Measurements from ENCODE around the gene FARS2. TPM values are rescaled to one million over a fixed set of nuclear protein-coding genes. Genes with fewer than 3 reads are reported as not detected.

The FARS2 gene
- total RNA-seq, 1 experiment from 2014 or later, result 15.0 TPM

DNA sequence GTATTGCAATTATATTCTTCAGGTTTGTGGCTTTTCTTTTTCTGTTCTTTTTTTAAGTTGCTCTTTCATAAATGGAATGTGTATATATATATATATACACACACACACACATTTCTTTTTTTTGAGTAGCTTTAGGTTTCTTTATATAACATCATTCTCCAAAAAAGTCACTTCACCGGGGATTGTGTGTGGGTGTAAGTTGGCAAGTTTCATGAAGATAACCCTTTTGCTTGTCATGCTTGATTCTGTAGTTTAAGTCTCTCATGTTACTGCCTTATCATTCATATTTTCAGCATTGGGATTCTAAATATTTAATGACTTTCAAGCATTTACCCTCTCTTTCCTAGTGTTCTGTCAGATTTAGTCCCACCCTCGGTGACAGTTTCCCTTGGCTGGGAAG is 181.0 kb downstream of the FARS2 start:
- Mint-ChIP-seq H3K4me3 (no peak overlapping the region), H3K36me3 (peaks cover 5% of the 10 kb centered on the region; the same call in 1 of the 2 replicates), H3K9me3 (0 out of 2 replicates have a peak, but pooled peaks cover 4% of the 10 kb centered on the region), H3K27ac (no peak overlapping the region), H3K27me3 (ENCODE audit: low read depth) (no peaks in the 10 kb centered on the region), H3K4me1 (peaks cover 45% of the 10 kb centered on the region)
- no peak for ATAC-seq
- TF ChIP-seq GTF2I (CRISPR knock-in tag; conservative IDR thresholded peaks at IDR 0.05), result no peak
- TF ChIP-seq ATF1 (CRISPR knock-in tag; IDR thresholded peaks at IDR 0.05), result no peak
- no peak for TF ChIP-seq NFE2L1 (CRISPR knock-in tag; IDR thresholded peaks at IDR 0.05)
- TF ChIP-seq, protein P1, sequence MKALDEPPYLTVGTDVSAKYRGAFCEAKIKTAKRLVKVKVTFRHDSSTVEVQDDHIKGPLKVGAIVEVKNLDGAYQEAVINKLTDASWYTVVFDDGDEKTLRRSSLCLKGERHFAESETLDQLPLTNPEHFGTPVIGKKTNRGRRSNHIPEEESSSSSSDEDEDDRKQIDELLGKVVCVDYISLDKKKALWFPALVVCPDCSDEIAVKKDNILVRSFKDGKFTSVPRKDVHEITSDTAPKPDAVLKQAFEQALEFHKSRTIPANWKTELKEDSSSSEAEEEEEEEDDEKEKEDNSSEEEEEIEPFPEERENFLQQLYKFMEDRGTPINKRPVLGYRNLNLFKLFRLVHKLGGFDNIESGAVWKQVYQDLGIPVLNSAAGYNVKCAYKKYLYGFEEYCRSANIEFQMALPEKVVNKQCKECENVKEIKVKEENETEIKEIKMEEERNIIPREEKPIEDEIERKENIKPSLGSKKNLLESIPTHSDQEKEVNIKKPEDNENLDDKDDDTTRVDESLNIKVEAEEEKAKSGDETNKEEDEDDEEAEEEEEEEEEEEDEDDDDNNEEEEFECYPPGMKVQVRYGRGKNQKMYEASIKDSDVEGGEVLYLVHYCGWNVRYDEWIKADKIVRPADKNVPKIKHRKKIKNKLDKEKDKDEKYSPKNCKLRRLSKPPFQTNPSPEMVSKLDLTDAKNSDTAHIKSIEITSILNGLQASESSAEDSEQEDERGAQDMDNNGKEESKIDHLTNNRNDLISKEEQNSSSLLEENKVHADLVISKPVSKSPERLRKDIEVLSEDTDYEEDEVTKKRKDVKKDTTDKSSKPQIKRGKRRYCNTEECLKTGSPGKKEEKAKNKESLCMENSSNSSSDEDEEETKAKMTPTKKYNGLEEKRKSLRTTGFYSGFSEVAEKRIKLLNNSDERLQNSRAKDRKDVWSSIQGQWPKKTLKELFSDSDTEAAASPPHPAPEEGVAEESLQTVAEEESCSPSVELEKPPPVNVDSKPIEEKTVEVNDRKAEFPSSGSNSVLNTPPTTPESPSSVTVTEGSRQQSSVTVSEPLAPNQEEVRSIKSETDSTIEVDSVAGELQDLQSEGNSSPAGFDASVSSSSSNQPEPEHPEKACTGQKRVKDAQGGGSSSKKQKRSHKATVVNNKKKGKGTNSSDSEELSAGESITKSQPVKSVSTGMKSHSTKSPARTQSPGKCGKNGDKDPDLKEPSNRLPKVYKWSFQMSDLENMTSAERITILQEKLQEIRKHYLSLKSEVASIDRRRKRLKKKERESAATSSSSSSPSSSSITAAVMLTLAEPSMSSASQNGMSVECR (CRISPR knock-in tag; IDR thresholded peaks at IDR 0.05; ENCODE audit: borderline replicate concordance), result no peak
- TF ChIP-seq, protein P2, sequence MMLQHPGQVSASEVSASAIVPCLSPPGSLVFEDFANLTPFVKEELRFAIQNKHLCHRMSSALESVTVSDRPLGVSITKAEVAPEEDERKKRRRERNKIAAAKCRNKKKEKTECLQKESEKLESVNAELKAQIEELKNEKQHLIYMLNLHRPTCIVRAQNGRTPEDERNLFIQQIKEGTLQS (CRISPR knock-in tag; conservative IDR thresholded peaks at IDR 0.05), result no peak
- TF ChIP-seq ZNF219 (CRISPR knock-in tag; IDR thresholded peaks at IDR 0.05; ENCODE audit: borderline replicate concordance), result no peak
- no peak for DNase-seq (ENCODE audit: low spot score)
- CTCF ChIA-PET, result no interaction called here
- POLR2A ChIA-PET, result no interaction called here

DNA sequence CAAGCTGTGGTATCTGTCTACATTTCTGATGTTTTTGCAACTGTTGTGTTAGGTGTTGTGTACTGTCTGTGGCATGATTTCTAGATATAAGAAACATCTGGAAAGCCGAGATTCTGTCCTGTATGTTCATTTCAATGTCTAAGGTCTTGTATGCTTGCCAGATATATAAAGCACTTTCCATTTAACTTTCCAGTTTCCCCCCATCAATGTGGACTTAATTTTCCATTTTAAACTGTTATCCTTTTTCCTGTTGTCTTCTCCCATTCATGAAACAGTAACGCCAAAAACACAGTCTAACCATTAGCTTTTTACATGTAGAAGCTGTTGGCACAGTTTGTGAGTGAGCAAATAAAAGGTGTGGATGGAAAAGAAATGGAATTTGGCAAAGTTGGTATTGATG is 181.6 kb downstream of the FARS2 start:
- ChIA-PET POLR2A (no interaction called here), CTCF (interaction anchor here (1.0 kb wide), 1 partner anchor 28 kb away, joined by 4 read pairs; no protein-coding TSS in a partner anchor)
- DNase-seq (ENCODE audit: low spot score), result no peak
- Mint-ChIP-seq H3K27me3 (ENCODE audit: low read depth) (no peaks in the 10 kb centered on the region), H3K4me3 (no peak overlapping the region), H3K9me3 (no peaks in the 10 kb centered on the region), H3K4me1 (peaks cover 44% of the 10 kb centered on the region), H3K27ac (peak overlapping the region; percentile 2; the same call in 1 of the 2 replicates), H3K36me3 (no peaks in the 10 kb centered on the region)
- TF ChIP-seq ZNF317 (CRISPR knock-in tag; IDR thresholded peaks at IDR 0.05; ENCODE audit: borderline replicate concordance, low read depth), result no peak
- no peak for TF ChIP-seq HMGA2 (CRISPR knock-in tag; IDR thresholded peaks at IDR 0.05)
- no peak for TF ChIP-seq ZNF416 (CRISPR knock-in tag; IDR thresholded peaks at IDR 0.05)
- TF ChIP-seq, protein P3, sequence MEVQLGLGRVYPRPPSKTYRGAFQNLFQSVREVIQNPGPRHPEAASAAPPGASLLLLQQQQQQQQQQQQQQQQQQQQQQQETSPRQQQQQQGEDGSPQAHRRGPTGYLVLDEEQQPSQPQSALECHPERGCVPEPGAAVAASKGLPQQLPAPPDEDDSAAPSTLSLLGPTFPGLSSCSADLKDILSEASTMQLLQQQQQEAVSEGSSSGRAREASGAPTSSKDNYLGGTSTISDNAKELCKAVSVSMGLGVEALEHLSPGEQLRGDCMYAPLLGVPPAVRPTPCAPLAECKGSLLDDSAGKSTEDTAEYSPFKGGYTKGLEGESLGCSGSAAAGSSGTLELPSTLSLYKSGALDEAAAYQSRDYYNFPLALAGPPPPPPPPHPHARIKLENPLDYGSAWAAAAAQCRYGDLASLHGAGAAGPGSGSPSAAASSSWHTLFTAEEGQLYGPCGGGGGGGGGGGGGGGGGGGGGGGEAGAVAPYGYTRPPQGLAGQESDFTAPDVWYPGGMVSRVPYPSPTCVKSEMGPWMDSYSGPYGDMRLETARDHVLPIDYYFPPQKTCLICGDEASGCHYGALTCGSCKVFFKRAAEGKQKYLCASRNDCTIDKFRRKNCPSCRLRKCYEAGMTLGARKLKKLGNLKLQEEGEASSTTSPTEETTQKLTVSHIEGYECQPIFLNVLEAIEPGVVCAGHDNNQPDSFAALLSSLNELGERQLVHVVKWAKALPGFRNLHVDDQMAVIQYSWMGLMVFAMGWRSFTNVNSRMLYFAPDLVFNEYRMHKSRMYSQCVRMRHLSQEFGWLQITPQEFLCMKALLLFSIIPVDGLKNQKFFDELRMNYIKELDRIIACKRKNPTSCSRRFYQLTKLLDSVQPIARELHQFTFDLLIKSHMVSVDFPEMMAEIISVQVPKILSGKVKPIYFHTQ (CRISPR knock-in tag; IDR thresholded peaks at IDR 0.05), result no peak
- TF ChIP-seq, protein P4, sequence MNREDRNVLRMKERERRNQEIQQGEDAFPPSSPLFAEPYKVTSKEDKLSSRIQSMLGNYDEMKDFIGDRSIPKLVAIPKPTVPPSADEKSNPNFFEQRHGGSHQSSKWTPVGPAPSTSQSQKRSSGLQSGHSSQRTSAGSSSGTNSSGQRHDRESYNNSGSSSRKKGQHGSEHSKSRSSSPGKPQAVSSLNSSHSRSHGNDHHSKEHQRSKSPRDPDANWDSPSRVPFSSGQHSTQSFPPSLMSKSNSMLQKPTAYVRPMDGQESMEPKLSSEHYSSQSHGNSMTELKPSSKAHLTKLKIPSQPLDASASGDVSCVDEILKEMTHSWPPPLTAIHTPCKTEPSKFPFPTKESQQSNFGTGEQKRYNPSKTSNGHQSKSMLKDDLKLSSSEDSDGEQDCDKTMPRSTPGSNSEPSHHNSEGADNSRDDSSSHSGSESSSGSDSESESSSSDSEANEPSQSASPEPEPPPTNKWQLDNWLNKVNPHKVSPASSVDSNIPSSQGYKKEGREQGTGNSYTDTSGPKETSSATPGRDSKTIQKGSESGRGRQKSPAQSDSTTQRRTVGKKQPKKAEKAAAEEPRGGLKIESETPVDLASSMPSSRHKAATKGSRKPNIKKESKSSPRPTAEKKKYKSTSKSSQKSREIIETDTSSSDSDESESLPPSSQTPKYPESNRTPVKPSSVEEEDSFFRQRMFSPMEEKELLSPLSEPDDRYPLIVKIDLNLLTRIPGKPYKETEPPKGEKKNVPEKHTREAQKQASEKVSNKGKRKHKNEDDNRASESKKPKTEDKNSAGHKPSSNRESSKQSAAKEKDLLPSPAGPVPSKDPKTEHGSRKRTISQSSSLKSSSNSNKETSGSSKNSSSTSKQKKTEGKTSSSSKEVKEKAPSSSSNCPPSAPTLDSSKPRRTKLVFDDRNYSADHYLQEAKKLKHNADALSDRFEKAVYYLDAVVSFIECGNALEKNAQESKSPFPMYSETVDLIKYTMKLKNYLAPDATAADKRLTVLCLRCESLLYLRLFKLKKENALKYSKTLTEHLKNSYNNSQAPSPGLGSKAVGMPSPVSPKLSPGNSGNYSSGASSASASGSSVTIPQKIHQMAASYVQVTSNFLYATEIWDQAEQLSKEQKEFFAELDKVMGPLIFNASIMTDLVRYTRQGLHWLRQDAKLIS (CRISPR knock-in tag; IDR thresholded peaks at IDR 0.05; ENCODE audit: borderline replicate concordance), result no peak
- TF ChIP-seq ESRRA (CRISPR knock-in tag; IDR thresholded peaks at IDR 0.05; ENCODE audit: borderline replicate concordance), result no peak
- TF ChIP-seq ELF4 (CRISPR knock-in tag; IDR thresholded peaks at IDR 0.05; ENCODE audit: low read depth), result no peak
- no peak for ATAC-seq

Data from WTC11 (cell line).